ENCODE measurements around the gene ADAMTS19.
A peak's percentile ranks its signal among the peaks of the same experiment; 100 is the strongest.
"Not testable (repeated sequence)": the region's sequence is repeated elsewhere in the genome, so short reads cannot be mapped to it uniquely, and the experiment has no call there.

The ADAMTS19 gene

DNA sequence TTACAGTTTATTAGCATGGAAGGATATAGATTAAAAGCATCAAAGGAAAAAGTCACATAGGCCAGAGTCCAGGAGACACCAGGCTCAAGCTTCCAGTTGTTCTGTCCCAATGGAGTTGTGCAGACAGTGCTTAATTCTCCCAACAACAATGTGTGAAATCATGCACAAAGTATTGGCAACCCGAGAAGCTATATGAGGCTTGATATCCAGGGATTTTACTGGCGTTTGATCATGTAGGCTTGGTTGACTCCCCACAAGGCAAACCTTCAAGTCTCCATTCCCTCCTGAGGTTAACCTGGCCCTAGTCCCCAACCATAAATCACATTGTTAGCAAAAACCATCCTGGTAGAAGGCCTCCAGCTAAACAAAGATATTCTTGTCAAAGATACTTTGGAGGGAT lies 141.5 kb downstream of the ADAMTS19 start:
- DNase-seq (ENCODE audit: low read depth): no peak

DNA sequence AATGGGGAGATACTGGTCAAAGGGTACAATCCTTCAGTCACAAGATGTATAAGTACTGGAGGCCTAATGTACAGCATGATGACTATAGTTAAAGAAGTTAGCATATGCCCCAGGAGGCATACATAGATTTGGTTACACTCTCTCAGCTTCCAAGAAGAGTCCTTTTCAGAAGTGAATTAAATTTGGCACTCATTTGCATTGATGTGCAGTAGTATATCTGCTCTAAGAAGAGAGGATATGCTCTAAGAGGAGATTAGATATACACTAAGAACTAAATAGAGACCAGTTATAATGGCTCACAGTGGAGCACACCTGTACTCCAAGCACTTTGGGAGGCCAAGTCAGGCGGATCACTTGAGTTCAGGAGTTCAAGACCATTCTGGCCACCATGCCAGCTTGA lies 148.3 kb downstream of the ADAMTS19 start:
- no peak for DNase-seq (ENCODE audit: low read depth)

DNA sequence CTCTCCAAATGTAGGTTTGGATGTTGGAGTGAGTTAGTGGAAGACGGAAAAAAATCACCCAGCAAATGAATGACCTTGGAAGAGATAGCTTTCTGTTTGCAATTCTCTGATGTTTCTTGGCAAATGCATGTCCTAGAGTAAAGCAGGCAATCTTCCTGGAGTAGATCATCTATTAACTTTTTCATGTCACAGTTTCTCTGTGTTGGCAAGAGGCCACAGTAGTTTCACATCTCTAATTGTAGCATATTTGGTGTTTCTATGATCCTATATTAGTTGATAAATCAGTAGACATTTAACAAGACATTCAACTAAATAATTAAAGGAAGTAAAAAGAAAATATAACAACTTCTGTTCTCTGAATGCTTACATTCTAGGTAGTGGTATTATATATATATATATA lies 149.6 kb downstream of the ADAMTS19 start:
- no peak for DNase-seq (ENCODE audit: low read depth)

DNA sequence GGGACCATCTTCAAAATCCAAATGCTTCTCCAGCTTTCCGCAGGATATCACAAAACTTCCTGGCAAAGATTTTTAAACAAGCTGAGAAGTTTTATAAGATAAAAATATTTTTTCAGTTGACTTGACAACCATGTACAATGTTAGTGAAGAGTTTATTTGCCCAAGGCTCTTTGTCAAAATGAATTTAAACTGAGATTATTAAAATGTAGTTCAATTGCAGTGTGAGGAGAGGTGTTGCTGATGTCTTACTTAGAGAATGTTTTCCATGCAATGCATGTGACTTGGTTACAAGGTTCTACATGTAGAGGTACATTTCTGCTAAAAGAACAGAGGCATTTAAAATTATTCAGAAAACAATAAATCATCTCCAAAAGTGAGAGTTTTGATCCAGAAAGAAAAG lies 156.4 kb downstream of the ADAMTS19 start:
- DNase-seq (ENCODE audit: low read depth): no peak

DNA sequence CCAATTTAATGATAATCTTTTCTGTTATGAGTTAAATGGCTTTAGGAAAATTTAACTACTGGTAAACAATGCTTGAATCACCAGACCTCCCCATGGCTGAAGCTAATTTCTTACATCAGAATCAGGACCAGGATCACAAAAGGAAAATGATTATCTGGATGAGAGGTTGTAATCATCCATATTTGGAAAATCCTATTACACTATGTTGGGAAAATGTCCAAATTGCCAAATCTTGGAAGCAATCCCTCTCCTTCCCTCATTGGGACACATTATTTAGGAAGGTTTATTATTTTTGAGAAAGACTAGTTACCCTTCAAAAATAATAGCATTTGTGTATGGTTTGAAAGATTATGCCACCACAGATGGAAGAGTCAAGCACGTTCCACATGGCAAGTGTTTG lies 157.1 kb downstream of the ADAMTS19 start:
- DNase-seq (ENCODE audit: low read depth): no peak

DNA sequence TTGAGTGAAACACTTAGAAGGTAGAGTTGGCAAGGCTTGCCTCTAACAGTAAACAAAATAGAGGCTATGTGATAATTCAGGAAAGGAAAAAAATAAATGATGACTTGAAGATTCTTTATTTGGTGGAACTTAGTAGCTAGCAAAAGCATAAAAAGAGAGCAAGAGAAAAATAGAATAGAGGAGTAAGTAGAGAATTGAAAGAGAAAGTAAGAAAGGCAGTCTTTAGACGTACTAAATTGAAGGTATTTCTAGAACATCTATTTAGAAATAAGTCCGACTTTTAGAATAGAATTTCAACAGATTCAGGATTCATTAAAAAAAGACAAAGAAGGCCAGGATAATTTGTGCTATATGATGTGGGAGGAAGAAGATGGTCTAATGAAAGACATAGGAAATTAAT lies 159.7 kb downstream of the ADAMTS19 start:
- DNase-seq (ENCODE audit: low read depth): no peak

DNA sequence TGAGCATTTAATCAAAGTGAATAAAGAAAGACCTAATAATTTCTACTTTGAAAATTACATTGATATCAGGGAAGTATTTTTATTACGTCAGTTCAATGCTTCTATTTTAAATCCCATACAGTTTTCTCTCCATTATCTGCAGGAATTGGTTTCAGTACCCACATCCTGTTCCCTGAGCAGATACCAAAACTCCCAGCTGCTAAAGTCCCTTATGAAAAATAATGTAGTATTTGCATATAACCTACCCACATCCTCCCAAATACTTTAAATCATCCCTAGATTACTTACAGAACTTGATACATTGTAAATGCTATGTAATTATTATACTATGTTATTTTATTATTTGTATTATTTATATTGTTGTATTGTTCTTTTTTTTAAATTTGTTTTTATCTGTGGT lies 162.4 kb downstream of the ADAMTS19 start:
- no peak for DNase-seq (ENCODE audit: low read depth)

DNA sequence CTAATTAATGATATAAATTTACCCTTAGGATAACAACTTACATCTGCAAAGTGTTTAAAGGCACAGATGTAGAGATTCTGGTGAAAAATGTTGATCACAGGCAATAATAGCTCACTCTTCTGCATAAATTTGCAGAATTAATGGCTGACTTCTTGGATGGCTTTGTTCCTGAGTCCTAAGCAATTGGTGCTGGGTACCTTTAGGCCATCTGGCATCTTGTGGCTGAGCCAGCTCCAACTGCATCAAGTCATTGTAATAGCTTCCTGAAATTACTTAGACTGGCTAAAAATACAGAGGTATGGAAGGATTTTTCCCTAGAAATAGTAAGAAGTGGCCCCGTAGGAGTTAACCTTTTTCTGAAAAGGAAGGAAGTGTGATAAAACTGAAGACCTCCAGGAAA lies 169.5 kb downstream of the ADAMTS19 start:
- DNase-seq (ENCODE audit: low read depth): no peak

DNA sequence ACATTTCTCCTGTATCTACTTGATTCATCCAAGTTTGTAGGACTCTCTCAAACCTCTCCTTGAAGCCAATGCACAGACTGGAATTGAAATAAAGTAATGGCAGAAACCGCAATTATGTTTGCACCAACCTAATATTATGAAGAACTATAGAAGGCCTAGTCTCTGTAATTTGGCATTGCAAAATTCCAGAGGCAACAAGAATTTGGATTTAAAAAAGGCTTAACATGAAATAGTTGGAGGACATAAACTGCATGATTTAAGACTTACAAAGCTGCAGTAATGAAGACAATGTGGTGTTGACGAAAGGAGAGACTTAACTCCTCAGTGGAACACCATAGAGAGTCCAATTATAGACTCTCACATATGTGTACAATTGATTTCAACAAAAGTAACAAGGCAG lies 170.0 kb downstream of the ADAMTS19 start:
- no peak for DNase-seq (ENCODE audit: low read depth)

DNA sequence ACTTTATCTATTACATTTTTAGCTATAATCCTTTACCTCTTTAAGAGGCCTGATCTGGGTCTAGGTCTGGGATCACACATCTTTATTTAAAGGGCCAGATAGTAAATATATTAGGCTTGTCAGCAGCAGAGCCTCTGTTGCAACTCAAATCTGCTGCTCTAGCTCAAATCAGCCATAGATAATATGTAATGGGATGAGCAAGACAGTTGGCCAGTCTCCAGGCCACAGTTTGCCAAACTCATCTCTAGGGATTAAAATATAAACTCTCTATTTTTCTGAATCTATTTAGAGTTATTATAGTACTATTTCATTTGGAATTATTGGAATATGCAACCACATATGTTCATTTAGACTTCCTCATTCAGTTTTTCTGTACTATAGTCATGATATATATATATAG lies 171.9 kb downstream of the ADAMTS19 start:
- no peak for DNase-seq (ENCODE audit: low read depth)

DNA sequence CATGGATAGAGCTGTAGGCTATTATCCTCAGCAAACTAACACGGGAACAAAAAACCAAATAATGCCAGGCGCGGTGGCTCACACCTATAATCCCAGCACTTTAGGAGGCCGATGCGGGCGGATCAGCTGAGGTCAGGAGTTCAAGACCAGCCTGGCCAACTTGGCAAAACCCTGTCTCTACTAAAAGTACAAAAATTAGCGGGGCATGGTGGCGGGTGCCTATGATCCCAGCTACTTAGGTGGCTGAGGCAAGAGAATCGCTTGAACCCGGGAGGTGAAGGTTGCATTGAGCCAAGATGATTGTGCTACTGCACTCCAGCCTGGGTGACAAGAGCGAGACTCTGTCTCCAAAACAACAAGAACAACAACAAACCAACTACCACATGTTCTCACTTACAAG lies 177.4 kb downstream of the ADAMTS19 start:
- not testable (repeated sequence) for DNase-seq (ENCODE audit: low read depth)

DNA sequence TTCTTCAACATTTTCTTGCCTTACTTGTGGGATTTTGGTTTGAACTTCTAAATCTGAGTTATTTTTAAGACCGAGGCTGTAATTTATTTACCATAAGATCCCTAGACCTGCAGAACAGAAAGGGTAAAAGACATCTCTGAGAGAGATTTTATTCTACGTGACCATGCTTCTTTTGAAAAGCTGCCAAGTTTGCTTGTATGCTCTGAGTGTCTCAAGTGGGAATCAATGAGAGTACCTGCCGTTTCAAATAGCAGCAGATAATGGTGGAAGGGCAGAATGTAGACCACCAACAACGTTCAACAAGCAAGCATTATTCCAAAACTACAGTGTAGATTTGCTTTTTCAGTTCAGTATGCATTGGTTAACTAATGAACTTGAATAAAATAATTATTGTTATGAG lies 179.2 kb downstream of the ADAMTS19 start:
- no peak for DNase-seq (ENCODE audit: low read depth)

DNA sequence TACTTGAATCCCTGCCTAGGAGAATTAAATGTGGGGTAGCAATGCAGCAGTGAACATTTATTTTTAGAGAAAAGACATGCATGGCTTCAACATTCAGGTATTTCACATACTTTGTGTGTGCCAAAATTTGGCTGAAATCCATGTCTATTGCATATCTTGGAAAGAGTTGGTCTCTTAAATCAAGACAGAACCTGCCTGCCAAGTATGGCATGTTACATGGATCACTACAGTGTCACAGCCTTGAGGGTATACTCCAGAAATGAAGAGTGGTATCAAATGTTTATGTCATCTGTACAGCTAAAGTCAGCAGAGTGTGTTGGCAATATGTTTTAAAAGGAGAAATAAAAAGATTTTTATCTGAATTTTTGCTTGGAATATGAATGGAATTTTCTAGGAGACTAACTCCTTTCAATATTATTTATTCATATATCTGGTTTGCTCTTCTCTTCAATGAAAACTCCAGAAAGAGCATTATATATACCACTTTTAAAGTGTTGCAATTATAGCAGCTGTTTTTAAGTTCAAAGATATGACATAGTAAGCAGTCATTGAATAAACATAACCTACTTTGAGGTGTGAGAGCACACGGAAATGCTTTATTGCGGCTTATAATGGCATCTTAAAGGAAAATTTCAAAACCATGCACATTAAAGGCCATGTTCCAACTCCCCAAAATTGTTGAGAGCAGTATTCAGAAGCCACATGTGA lies 192.4 kb downstream of the ADAMTS19 start:
- no peak for DNase-seq (ENCODE audit: low read depth)

DNA sequence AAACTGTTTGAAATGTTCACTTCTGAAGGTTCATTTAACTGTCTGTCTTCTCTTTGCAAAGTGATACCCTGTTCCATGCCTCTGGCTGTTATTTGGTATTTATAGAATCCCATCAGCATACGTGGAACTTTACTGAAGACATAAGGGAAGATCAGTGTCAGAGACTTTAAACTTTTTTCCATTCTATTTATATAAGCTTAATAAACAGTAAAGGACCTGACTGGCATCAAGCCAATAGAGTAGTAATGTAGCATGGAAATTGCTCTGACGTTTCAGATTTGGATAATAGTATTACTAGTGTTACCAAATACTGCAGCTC lies 192.9 kb downstream of the ADAMTS19 start:
- no peak for DNase-seq (ENCODE audit: low read depth)

DNA sequence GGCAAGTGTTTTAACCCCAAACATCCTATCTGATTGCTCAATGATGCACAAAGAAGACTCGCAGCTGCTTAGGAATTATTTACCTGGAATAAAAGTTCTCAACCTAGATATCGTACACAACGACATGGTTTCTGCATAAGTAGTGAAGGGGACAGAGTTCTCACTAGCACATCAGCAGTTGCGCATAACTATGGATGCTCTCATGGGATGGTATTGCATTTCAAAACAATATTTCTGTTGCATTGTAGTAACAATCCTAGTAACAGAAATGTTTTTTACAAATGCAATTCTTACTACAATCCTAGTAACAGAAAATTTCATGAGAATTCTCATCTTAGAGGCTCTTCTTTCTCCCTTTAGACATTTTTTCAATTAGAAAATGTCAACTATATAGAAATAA lies 193.3 kb downstream of the ADAMTS19 start:
- no peak for DNase-seq (ENCODE audit: low read depth)

DNA sequence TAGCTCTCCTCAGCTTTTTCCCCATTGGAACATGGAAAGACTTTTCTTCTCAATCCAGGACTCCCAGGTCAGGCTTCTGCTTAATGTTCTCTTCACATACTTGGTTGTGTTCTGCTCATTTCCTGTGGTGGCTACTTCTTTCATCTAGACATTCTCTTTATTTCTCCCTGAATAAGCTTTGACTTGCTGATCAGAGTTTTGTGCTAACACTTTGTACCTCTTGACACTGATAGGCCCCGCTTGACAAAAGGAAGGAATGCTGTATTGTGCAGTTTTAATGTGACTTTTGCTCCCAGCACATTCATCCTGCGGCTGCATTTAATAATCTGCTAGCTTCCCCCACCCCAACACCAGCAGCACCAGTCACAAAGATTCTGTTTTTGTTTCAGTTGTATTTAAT lies 196.9 kb downstream of the ADAMTS19 start:
- no peak for DNase-seq (ENCODE audit: low read depth)

DNA sequence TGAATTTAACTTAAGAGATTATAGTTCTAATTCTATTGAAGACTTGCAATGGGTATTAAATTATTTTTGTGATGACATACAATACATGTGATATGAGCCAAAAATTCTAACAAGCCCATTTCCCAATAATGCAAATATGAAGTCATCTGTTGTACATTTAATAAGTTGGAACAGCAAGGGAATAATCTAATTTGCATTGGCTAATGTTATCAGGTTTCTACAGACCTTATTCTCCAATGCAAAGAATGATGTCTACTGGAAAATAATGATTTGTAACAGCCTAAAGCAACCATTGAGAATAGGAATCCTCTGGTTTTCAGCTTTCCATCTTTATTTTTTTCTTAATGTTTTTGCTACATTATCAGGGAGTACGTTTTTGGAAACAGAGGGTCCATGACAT lies 198.7 kb downstream of the ADAMTS19 start:
- no peak for DNase-seq (ENCODE audit: low read depth)

DNA sequence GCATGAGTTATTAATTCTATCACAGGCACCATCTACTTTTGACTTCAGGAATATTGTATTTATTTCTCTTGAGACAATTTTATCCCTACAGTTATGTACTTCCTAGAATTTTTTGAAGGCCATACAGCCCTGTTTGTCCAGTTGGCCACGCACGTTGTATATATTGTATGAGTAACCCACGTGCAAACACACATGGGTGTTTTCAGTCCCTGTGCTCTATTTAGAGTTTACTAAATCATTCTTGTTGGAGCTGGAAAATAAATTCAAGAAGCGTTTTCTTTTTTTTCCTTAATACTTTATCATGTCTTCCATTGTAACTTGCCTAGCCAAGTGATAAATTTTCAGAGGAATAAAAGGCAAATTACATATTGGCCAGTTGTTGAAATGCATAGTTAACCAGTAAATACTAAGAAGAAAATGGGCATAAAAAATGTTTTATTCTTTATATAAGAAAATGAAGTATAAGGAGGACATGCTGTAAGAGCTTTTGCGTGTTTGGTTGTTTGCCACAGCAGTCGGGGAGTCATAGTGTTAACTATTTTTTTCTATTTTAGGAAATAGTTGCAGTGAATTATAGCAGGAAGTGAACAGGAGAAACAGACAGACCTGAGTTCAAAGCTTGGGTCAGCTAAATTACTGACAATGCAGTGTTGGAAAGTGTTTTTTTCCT lies 201.4 kb downstream of the ADAMTS19 start:
- DNase-seq (ENCODE audit: low read depth): no peak

DNA sequence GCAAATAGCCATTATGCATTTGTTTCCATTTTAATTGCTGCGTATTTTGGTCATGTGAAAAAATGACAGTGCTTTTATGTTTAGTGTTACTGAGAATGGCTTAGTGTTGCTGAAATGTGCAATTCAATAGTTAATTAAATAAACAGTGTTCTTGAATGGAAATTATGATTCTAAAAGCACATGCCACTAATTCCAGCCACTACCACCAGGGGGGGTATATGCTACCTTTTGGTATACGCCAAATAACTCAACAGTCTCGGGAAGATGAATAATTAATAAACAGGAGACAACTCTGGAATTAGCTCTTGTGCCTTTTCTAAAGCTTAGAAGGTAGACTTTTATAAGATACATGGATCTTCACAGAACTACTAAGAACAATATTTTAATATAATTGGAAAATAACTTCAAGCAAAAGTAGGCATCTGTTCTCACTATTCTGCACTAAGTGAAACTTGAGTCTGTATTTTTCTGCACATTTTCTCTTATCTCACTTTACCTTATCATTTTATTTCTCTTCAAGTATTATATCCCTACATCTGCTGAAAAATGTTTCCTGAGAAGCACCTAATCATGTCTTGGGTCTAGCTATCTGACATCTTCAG lies 204.3 kb downstream of the ADAMTS19 start:
- peak; percentile 75 for DNase-seq (ENCODE audit: low read depth)

DNA sequence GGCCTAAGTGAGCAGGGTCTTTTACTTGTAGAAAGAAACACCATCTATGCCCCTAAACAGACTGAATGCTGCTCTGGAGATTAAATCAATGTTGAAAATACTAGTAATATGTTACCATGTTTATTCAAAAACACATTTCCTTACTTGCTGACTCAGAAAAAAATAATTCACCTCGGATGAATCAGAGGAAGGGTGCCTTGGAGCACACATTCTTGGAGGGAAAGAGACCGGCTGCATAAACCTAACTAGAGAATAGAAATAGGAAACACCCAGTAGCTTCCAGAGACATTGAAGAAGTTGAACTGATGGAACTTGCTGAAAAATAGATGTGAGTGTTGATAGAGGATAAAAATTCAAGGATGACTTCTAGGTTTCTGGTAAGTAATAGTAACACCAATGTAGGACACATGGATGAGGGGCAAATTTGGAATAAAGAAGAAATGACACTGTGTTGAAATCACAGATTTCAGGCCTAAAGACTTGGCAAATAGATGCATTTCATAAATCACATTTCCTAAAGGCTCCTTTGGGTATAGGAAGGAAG lies 210.9 kb downstream of the ADAMTS19 start:
- peak; percentile 88 for DNase-seq (ENCODE audit: low read depth)

DNA sequence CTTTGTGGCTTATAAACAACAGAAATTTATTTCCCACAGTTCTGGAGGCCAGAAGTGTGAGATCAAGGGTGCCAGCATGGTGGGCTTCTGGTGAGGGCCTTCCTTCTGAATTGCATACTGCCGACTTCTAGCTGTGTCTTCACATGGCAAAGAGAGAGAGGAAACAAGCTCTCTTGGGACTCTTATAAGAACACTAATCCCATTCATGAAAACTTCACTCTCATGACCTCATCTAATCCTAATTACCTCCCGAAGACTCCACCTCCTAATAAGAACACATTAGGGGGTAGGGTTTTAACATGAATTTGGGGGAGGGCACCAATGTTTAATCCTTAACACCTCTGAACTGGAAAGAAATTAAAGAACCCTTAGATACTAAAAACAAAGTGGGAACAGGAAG lies 211.9 kb downstream of the ADAMTS19 start:
- no peak for DNase-seq (ENCODE audit: low read depth)

DNA sequence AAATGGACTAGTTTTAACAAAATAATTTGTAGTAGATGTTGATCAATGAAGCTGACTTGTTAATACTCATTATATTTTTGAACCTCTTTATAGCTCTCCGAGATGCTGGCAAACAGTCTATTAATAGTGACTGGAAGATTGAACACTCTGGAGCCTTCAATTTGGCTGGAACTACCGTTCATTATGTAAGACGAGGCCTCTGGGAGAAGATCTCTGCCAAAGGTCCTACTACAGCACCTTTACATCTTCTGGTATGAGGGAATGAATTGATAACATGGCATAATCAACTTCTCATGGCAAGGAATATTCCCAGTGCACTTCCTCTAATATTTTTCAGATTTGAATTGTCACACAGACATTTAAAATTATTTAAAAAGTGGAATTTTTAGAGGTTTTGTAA lies 219.6 kb downstream of the ADAMTS19 start:
- DNase-seq (ENCODE audit: low read depth): no peak

DNA sequence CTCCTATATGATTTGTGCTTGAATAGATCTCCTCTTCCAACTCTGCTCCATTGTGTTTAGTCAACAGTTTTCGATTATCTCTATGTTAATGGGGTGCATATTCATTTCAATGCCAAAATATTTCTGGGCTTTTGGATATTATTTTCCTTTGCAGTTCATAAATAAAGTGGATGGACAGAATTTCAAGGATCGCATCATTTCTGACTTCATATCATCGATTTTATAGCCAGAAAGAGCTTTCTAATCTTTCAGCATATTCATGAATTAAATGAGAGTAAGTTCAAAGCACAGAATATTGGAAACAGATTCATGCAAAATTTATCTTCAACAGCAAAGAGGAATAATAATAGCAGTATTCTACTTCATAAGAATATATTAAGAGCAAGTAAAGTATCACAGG lies 227.8 kb downstream of the ADAMTS19 start:
- no peak for DNase-seq (ENCODE audit: low read depth)

DNA sequence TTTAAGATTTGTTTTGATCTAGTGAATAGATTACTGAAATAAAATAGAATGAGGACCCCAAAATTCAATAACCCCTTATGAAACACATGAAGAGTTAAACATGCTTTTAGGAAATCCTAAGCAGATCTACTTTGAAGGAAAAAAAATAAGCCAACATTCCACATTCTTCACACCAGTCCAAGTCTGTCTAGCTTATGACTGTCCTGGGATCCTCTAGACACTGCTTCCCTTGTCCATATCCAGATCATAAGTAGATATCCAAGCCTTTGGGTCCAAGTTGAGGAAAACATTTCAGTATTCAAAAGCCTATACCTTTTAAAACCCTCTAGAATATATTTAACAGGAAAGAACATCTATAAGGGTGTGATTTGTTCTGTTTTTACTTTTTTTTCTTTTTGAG lies 228.9 kb downstream of the ADAMTS19 start:
- no peak for DNase-seq (ENCODE audit: low read depth)

All from ELR (cell line).